Common myeloid progenitor, CD34-positive (primary cell): ENCODE data around the gene SLC35A5.

ENCODE experiments used
- CTCF ChIA-PET: fragments of 350-600 bp; sonication (Branson Sonifier 250); formaldehyde crosslinking; loops from one replicate; lab custom pipeline; 2021; ENCODE audit warnings: antibody characterized with exemption; lab: Charles Lee
- POLR2A ChIA-PET: fragments of 350-600 bp; sonication (Branson Sonifier 250); formaldehyde crosslinking; loops from one replicate; lab custom pipeline; 2021; ENCODE audit warnings: antibody characterized with exemption; lab: Charles Lee
- DNase-seq, 3 donors: peaks; one replicate each; pipeline versions ENCODE4 v3.0.0 to v3.0.0-alpha.2; 2013
- H3K27ac ChIP-seq, 2 experiments: 1 replicate in 1 of 2; 2 replicates in 1 of 2; pipeline ENCODE4 v1.7.0; 2013; ENCODE audit warnings: inconsistent platforms in 2 of 2, low read length in 2 of 2, mild to moderate bottlenecking in 2 of 2, low read depth in 1 of 2, moderate library complexity in 1 of 2; ENCODE audit not compliant: severe bottlenecking in 2 of 2, insufficient read depth in 1 of 2, poor library complexity in 1 of 2
- H3K27me3 ChIP-seq, 5 experiments: replicated peaks in 2 of 5; 1 replicate in 3 of 5; 2 replicates in 2 of 5; pipeline versions ENCODE4 v1.6.1 to v1.7.0; 2013; ENCODE audit warnings: low read length in 4 of 5, mild to moderate bottlenecking in 2 of 5, moderate library complexity in 2 of 5, inconsistent platforms in 1 of 5; ENCODE audit not compliant: insufficient read depth in 5 of 5, control insufficient read depth in 4 of 5
- H3K36me3 ChIP-seq, 4 experiments: 1 replicate in 2 of 4; 2 replicates in 2 of 4; pipeline versions ENCODE4 v1.6.1 to v1.7.0; 2013; ENCODE audit warnings: low read length in 3 of 4, control low read depth in 1 of 4, mild to moderate bottlenecking in 1 of 4; ENCODE audit not compliant: control insufficient read depth in 4 of 4, insufficient read depth in 4 of 4
- H3K4me1 ChIP-seq, 4 experiments: 1 replicate in 3 of 4; 2 replicates in 1 of 4; pipeline versions ENCODE4 v1.6.1 to v1.7.1; 2013; ENCODE audit warnings: low read length in 3 of 4, mild to moderate bottlenecking in 3 of 4, control low read depth in 1 of 4, inconsistent platforms in 1 of 4, moderate library complexity in 1 of 4; ENCODE audit not compliant: control insufficient read depth in 4 of 4, insufficient read depth in 4 of 4; ENCODE audit errors: control extremely low read depth in 1 of 4
- H3K4me3 ChIP-seq, 7 experiments: 1 replicate in 4 of 7; 2 replicates in 3 of 7; pipeline versions ENCODE4 v1.5.1 to v1.7.0; 2013; ENCODE audit warnings: mild to moderate bottlenecking in 7 of 7, low read length in 6 of 7, moderate library complexity in 6 of 7, inconsistent platforms in 2 of 7, low read depth in 2 of 7, control low read depth in 1 of 7; ENCODE audit not compliant: insufficient read depth in 4 of 7, control insufficient read depth in 1 of 7; ENCODE audit errors: extremely low read depth in 1 of 7
- H3K9me3 ChIP-seq, 5 experiments: 1 replicate in 4 of 5; 2 replicates in 1 of 5; pipeline versions ENCODE4 v1.6.1 to v1.7.1; 2013; ENCODE audit warnings: low read length in 4 of 5, mild to moderate bottlenecking in 2 of 5, inconsistent platforms in 1 of 5, low read depth in 1 of 5, moderate library complexity in 1 of 5; ENCODE audit not compliant: control insufficient read depth in 4 of 5, insufficient read depth in 2 of 5; ENCODE audit errors: control extremely low read depth in 1 of 5
- WGBS: methylation state at CpG from one replicate; pipeline ENCODE4 v1.1.5; 2013; ENCODE audit not compliant: insufficient coverage; 5-methylcytosine and 5-hydroxymethylcytosine counted together

The SLC35A5 gene

GRCh38 chr3:112611752-112612515, 50.1 kb downstream of the SLC35A5 start:
- ChIA-PET CTCF (interaction anchor here (1.0 to 1.6 kb wide), 4 partner anchors 26 to 34 kb away, joined by 3 to 5 read pairs (median 4); no protein-coding TSS in a partner anchor), POLR2A (no interaction called here)
- Histone ChIP-seq H3K9me3 (no peaks in the 10 kb centered on the region), H3K27me3 (peaks cover 0 to 1% (median 0%) of the 10 kb centered on the region in 5 experiments), H3K4me1 (no peaks in the 10 kb centered on the region), H3K4me3 (no peak overlapping the region), H3K36me3 (no peaks in the 10 kb centered on the region), H3K27ac (no peak overlapping the region)
- 100% methylated on average over 2 of the region's 5 CpGs for WGBS
- peak in 2 of 3 donors; percentile 34 to 44 for DNase-seq

GRCh38 chr3:112615989-112616731, 54.3 kb downstream of the SLC35A5 start:
- Histone ChIP-seq H3K4me1 (peaks cover 0 to 3% (median under 1%) of the 10 kb centered on the region in 4 experiments), H3K4me3 (no peak overlapping the region), H3K27me3 (no peaks in the 10 kb centered on the region), H3K27ac (no peak overlapping the region), H3K36me3 (no peaks in the 10 kb centered on the region), H3K9me3 (peaks cover 0 to 2% (median 0%) of the 10 kb centered on the region in 5 experiments)
- ChIA-PET POLR2A (interaction anchor here (0.6 to 0.8 kb wide), 2 partner anchors 12 to 1002 kb away, joined by 3 to 5 read pairs; no protein-coding TSS in a partner anchor), CTCF (interaction anchor here (1.0 to 1.6 kb wide), 2 partner anchors 13 to 27 kb away, joined by 4 read pairs; no protein-coding TSS in a partner anchor)
- no peak for DNase-seq
- WGBS = 100% methylated on average over 1 of the region's 7 CpGs

- Histone ChIP-seq H3K4me1 (peaks cover 0 to 3% (median under 1%) of the 10 kb centered on the region in 4 experiments), H3K27me3 (no peaks in the 10 kb centered on the region), H3K27ac (no peak overlapping the region), H3K9me3 (peaks cover 0 to 3% (median 0%) of the 10 kb centered on the region in 5 experiments), H3K4me3 (no peak overlapping the region), H3K36me3 (no peaks in the 10 kb centered on the region)
- ChIA-PET CTCF (interaction anchor here (1.0 to 1.6 kb wide), 2 partner anchors 12 to 26 kb away, joined by 4 read pairs; no protein-coding TSS in a partner anchor), POLR2A (no interaction called here)
- 100% methylated on average over 1 of the region's 2 CpGs for WGBS
- DNase-seq = no peak
These were observed 55.4 kb downstream of the SLC35A5 start for GRCh38 chr3:112617285-112617684.

- Histone ChIP-seq H3K27ac (peak overlapping the region in 1 of 2 experiments; percentile 3), H3K4me1 (peaks cover 0 to 3% (median under 1%) of the 10 kb centered on the region in 4 experiments), H3K4me3 (no peak overlapping the region), H3K27me3 (no peaks in the 10 kb centered on the region), H3K9me3 (peaks cover 0 to 3% (median 0%) of the 10 kb centered on the region in 5 experiments), H3K36me3 (no peaks in the 10 kb centered on the region)
- WGBS = no CpG with 5 or more reads among the region's 2 CpGs
- ChIA-PET CTCF (interaction anchor here (0.9 kb wide), 1 partner anchor 115 kb away, joined by 3 read pairs; no protein-coding TSS in a partner anchor), POLR2A (no interaction called here)
- peak in 2 of 3 donors; percentile 39 to 50 for DNase-seq
These were observed 57.5 kb downstream of the SLC35A5 start for GRCh38 chr3:112619295-112619694.

GRCh38 chr3:112623213-112623612, 61.4 kb downstream of the SLC35A5 start:
- 92% methylated on average over 5 of the region's 5 CpGs for WGBS
- Histone ChIP-seq H3K27me3 (no peaks in the 10 kb centered on the region), H3K4me1 (peaks cover 0 to 3% (median under 1%) of the 10 kb centered on the region in 4 experiments), H3K9me3 (peaks cover 0 to 3% (median 0%) of the 10 kb centered on the region in 5 experiments), H3K27ac (no peak overlapping the region), H3K36me3 (no peaks in the 10 kb centered on the region), H3K4me3 (no peak overlapping the region)
- CTCF ChIA-PET = no interaction called here
- POLR2A ChIA-PET = no interaction called here
- DNase-seq = no peak

- H3K27me3 ChIP-seq = no peaks in the 10 kb centered on the region
- no peak for DNase-seq
- WGBS = 100% methylated on average over 1 of the region's 1 CpG
- no peak overlapping the region for H3K27ac ChIP-seq
- no peak overlapping the region for H3K4me3 ChIP-seq
- CTCF ChIA-PET = no interaction called here
- POLR2A ChIA-PET = no interaction called here
- no peaks in the 10 kb centered on the region for H3K36me3 ChIP-seq
- peaks cover 0 to 3% (median under 1%) of the 10 kb centered on the region in 4 experiments for H3K4me1 ChIP-seq
- peaks cover 0 to 3% (median 0%) of the 10 kb centered on the region in 5 experiments for H3K9me3 ChIP-seq
These were observed 61.9 kb downstream of the SLC35A5 start for GRCh38 chr3:112623717-112624116.
